OCI-LY3 (cell line): ENCODE measurements around the gene TFDP1.

Source experiments
- H2AFZ ChIP-seq: fragments of 200-600, 300-600 bp; shearing (Covaris generic); 2 replicates; pipeline ENCODE4 v1.6.0; 2014; ENCODE audit warnings: antibody characterized with exemption, low read depth, low read length
- H3K27ac ChIP-seq: fragments of 200-600, 300-600 bp; sonication (generic); 2 replicates; pipeline ENCODE4 v1.5.1; 2014; ENCODE audit warnings: mild to moderate bottlenecking, low read length, moderate library complexity, mixed read lengths
- H3K27me3 ChIP-seq: fragments of 200-600, 300-600 bp; sonication (generic); 2 replicates; pipeline ENCODE4 v1.6.1; 2014; ENCODE audit warnings: low read depth, low read length, mixed read lengths
- H3K36me3 ChIP-seq: fragments of 200-600, 300-600 bp; sonication (generic); replicated peaks from 2 replicates; pipeline ENCODE3; 2014; ENCODE audit warnings: low read depth, low read length, mixed read lengths
- H3K4me1 ChIP-seq: fragments of 300-600, 200-600 bp; sonication (generic); 2 replicates; pipeline ENCODE4 v1.6.1; 2014; ENCODE audit warnings: low read length, mixed read lengths
- H3K4me2 ChIP-seq: fragments of 200-600, 300-600 bp; sonication (generic); 2 replicates; pipeline ENCODE4 v1.6.1; 2014; ENCODE audit warnings: low read length, mixed read lengths
- H3K4me3 ChIP-seq: fragments of 300-600, 200-600 bp; sonication (generic); 2 replicates; pipeline ENCODE4 v1.5.1; 2014; ENCODE audit warnings: antibody characterized with exemption, mild to moderate bottlenecking, low read length, moderate library complexity
- H3K79me2 ChIP-seq: fragments of 300-600, 200-600 bp; shearing (Covaris generic); 2 replicates; pipeline ENCODE4 v1.6.1; 2014; ENCODE audit warnings: mild to moderate bottlenecking, low read length, mixed read lengths
- H3K9ac ChIP-seq: fragments of 300-600, 200-600 bp; shearing (Covaris generic); 2 replicates; pipeline ENCODE4 v1.6.0; 2014; ENCODE audit warnings: mild to moderate bottlenecking, low read length, moderate library complexity
- H3K9me3 ChIP-seq: fragments of 200-600, 300-600 bp; shearing (Covaris generic); 2 replicates; pipeline ENCODE4 v1.6.1; 2014; ENCODE audit warnings: low read length, mixed read lengths; ENCODE audit not compliant: insufficient read depth
- H4K20me1 ChIP-seq: fragments of 200-600, 300-600 bp; sonication (generic); 2 replicates; pipeline ENCODE4 v1.6.1; 2016; ENCODE audit warnings: low read length, mixed read lengths; ENCODE audit not compliant: insufficient read depth
- CTCF ChIP-seq: fragments of 200-600, 300-600 bp; sonication (generic); IDR thresholded peaks from 2 replicates; pipeline ENCODE4 v1.5.1; 2014; ENCODE audit warnings: antibody characterized with exemption, low read length, low read depth
- EZH2phosphoT487 ChIP-seq: fragments of 200-600 bp; shearing (Covaris generic); IDR thresholded peaks from 2 replicates; pipeline ENCODE4 v1.6.1; 2018; ENCODE audit warnings: antibody characterized with exemption, mixed run types, low read depth

The TFDP1 gene

DNA sequence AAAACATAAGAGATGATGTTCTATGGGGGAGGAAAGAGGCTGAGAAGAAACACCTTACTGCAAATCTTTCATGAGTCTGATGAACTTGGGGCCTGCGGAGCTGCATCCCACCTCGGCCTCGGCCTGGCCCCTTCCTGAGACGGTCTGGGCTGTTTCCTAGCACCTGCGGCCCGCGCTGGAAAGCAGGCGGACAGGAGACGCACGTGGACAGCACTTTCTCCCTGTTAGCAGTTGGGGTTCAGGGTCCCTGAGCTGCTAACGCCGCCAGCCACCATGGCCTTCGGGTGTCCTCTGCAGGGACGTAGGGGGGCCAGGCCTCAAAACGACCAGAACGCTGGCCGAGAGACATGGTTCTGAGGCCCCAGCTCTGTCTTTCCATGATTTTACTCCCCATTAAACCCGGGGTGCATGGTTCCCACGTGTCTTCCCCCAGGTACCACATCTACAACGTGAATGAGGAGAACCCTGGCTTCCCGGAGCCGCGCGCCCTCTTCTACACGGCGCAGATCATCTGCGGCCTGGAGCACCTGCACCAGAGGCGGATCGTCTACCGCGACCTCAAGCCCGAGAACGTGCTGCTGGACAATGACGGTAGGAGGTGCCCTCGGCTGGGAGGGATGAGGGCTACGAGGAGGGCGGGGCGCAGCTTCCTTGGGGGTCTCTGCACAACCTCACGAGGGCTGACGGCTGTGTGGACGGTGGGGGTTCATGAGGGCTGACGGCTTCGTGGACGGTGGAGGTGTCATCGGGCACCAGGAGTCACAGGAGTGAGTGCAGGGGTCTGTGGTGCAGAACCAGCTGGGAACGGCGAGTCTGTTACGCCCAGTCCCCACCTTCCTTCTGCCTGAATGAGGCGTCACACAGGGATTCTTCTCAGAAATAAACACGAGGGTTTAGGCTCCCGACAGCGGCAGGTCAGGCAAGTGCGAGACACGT lies 86.8 kb downstream of the TFDP1 start:
- Histone ChIP-seq H2AFZ (no peak overlapping the region), H3K4me1 (no peaks in the 10 kb centered on the region), H3K9ac (no peak overlapping the region), H3K36me3 (no peaks in the 10 kb centered on the region), H3K27me3 (no peaks in the 10 kb centered on the region), H3K27ac (no peak overlapping the region), H3K4me2 (no peak overlapping the region), H3K9me3 (no peaks in the 10 kb centered on the region), H4K20me1 (no peaks in the 10 kb centered on the region), H3K79me2 (no peaks in the 10 kb centered on the region), H3K4me3 (no peak overlapping the region)
- TF ChIP-seq EZH2phosphoT487 = no peak
- TF ChIP-seq CTCF = no peak

DNA sequence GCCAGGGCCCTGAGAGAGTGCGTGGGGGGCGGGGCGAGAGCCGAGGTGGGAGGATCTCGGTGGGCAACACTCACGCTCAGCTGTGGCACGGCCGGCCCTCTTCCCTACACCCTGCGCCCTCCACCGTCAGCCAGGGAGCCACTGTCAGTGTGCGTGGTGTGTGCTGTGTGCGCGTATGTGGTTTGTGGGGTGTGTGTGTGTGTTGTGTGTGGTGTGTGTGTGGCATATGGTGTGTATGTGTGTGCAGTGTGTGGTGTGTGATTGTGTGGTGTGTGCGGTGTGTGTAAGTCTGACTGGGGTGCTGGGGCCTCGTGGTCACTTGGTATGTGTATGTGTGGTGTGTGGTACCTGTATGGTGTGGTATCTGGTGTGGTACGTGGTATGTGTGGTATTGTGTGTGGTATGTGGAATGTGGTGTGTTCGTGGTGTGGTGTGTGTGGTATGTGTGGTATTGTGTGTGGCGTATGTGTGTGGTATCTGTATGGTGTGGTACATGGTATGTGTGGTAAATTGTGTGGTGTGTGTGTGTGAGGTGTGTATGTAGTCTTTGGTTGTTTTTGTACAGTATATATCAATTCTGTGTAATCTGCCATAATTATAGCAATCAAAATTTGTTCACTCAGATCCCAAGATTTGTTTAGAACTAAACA lies 87.6 kb downstream of the TFDP1 start:
- Histone ChIP-seq H3K79me2 (no peaks in the 10 kb centered on the region), H3K4me2 (no peak overlapping the region), H3K27ac (no peak overlapping the region), H2AFZ (no peak overlapping the region), H3K27me3 (no peaks in the 10 kb centered on the region), H3K4me3 (no peak overlapping the region), H3K36me3 (no peaks in the 10 kb centered on the region), H3K9ac (no peak overlapping the region), H4K20me1 (no peaks in the 10 kb centered on the region), H3K9me3 (no peaks in the 10 kb centered on the region), H3K4me1 (no peaks in the 10 kb centered on the region)
- TF ChIP-seq EZH2phosphoT487 = no peak
- no peak for TF ChIP-seq CTCF
